HCT116 (cell line): Measurements from ENCODE around the gene IER3. TPM values are rescaled to one million over a fixed set of nuclear protein-coding genes. Genes with fewer than 3 reads are reported as not detected.

Source experiments
- ATAC-seq: fragments of 200-7000 bp; cut with Tn5 transposase; 2 replicates; pipeline ENCODE4 v1.9.1; 2020; ENCODE audit warnings: mild to moderate bottlenecking, moderate library complexity
- BruUV-seq: library from RNA; stranded (reverse); fragments of 400-500 nt; replicated peaks from 2 replicates; lab custom pipeline; 2021; lab: Mats Ljungman, UMichigan
- CTCF ChIA-PET: fragments of 300-600 bp; sonication (Branson Sonifier 250); formaldehyde crosslinking; loops from one replicate; lab custom pipeline; 2021; ENCODE audit warnings: antibody characterized with exemption; lab: Charles Lee
- POLR2A ChIA-PET: fragments of 300-600, 350-600 bp; sonication (Branson Sonifier 250); formaldehyde crosslinking; loops from one replicate; lab custom pipeline; 2021; ENCODE audit warnings: antibody characterized with exemption; lab: Charles Lee
- RAD21 ChIA-PET, 2 experiments: fragments of 300-600 bp; sonication (Branson Sonifier 250); formaldehyde crosslinking; loops; one replicate each; lab custom pipeline; 2023; ENCODE audit warnings: low total read pairs in 2 of 2; ENCODE audit not compliant: uncharacterized antibody in 2 of 2, unreplicated experiment in 2 of 2, low non-redundant PET in 1 of 2; lab: Charles Lee
- DNase-seq: peaks from one replicate; pipeline ENCODE4 v3.0.0-alpha.2; 2010; ENCODE audit warnings: low read depth, low spot score
- H2AFZ ChIP-seq: fragments of 200-600 bp; shearing (Covaris generic), sonication (generic); 2 replicates; pipeline ENCODE4 v1.6.1; 2017; ENCODE audit warnings: low read depth, mixed run types, mixed read lengths, antibody characterized with exemption, low read length; ENCODE audit not compliant: poor library complexity, severe bottlenecking
- H3K27ac ChIP-seq: 2 replicates; pipeline ENCODE4 v1.5.1; 2012; ENCODE audit warnings: low read depth, low read length
- H3K27me3 ChIP-seq: fragments of 200-600 bp; sonication (generic); 2 replicates; pipeline ENCODE4 v1.6.1; 2016; ENCODE audit warnings: mixed run types, low read length, mixed read lengths; ENCODE audit not compliant: insufficient read depth
- H3K36me3 ChIP-seq, 2 experiments: fragments of 200-500 bp in 1 of 2; fragments of 200-600 bp in 1 of 2; sonication (Bioruptor generic) in 1 of 2; sonication (generic) in 1 of 2; 2 replicates each; pipeline versions ENCODE4 v1.5.1 to v1.6.1; 2014 to 2016; ENCODE audit warnings: low read length in 2 of 2, inconsistent platforms in 1 of 2, mixed read lengths in 1 of 2, mixed run types in 1 of 2; ENCODE audit not compliant: insufficient read depth in 2 of 2, control insufficient read depth in 1 of 2
- H3K4me1 ChIP-seq, 2 experiments: fragments of 200-600 bp in 1 of 2; sonication (generic) in 1 of 2; 2 replicates each; pipeline versions ENCODE4 v1.5.1 to v1.6.1; 2012 to 2017; ENCODE audit warnings: low read length in 2 of 2, inconsistent platforms in 1 of 2, mild to moderate bottlenecking in 1 of 2, mixed read lengths in 1 of 2, mixed run types in 1 of 2, moderate library complexity in 1 of 2; ENCODE audit not compliant: insufficient read depth in 2 of 2, control insufficient read depth in 1 of 2
- H3K4me2 ChIP-seq: fragments of 200-600 bp; sonication (generic); 2 replicates; pipeline ENCODE4 v1.6.1; 2017; ENCODE audit warnings: mixed run types, low read length, mixed read lengths
- H3K4me3 ChIP-seq, 2 experiments: fragments of 200-600 bp in 1 of 2; sonication (generic) in 1 of 2; replicated peaks in 1 of 2; 2 replicates each; pipeline ENCODE4 v1.5.1; 2011 to 2016; ENCODE audit warnings: low read length in 2 of 2, control low read depth in 1 of 2, low read depth in 1 of 2, mild to moderate bottlenecking in 1 of 2, mixed read lengths in 1 of 2, mixed run types in 1 of 2
- H3K79me2 ChIP-seq: fragments of 200-600 bp; sonication (generic); 2 replicates; pipeline ENCODE4 v1.6.1; 2017; ENCODE audit warnings: mild to moderate bottlenecking, mixed run types, low read length, moderate library complexity, mixed read lengths; ENCODE audit not compliant: insufficient read depth
- H3K9ac ChIP-seq: fragments of 200-600 bp; sonication (generic); 2 replicates; pipeline ENCODE4 v1.6.1; 2016; ENCODE audit warnings: low read length, mixed read lengths
- H3K9me2 ChIP-seq: fragments of 200-600 bp; sonication (generic), shearing (Covaris generic); 2 replicates; pipeline ENCODE4 v1.6.1; 2017; ENCODE audit warnings: mixed run types, mild to moderate bottlenecking, moderate library complexity; ENCODE audit not compliant: insufficient read depth
- H3K9me3 ChIP-seq, 2 experiments: fragments of 200-500 bp in 1 of 2; fragments of 200-600 bp in 1 of 2; sonication (Bioruptor generic) in 1 of 2; sonication (generic) in 1 of 2; 2 replicates each; pipeline ENCODE4 v1.6.1; 2014 to 2017; ENCODE audit warnings: low read length in 2 of 2, mixed read lengths in 2 of 2, inconsistent platforms in 1 of 2, low read depth in 1 of 2, mild to moderate bottlenecking in 1 of 2, mixed run types in 1 of 2, moderate library complexity in 1 of 2; ENCODE audit not compliant: control insufficient read depth in 1 of 2, insufficient read depth in 1 of 2
- H4K20me1 ChIP-seq: fragments of 200-600 bp; sonication (generic), shearing (Covaris generic); 2 replicates; pipeline ENCODE4 v1.6.1; 2017; ENCODE audit warnings: mixed run types, mild to moderate bottlenecking, moderate library complexity; ENCODE audit not compliant: insufficient read depth
- CBX3 ChIP-seq: IDR thresholded peaks from 2 replicates; pipeline ENCODE4 v1.6.1; 2012; ENCODE audit warnings: low read depth
- CEBPB ChIP-seq: IDR thresholded peaks from 2 replicates; pipeline ENCODE4 v1.6.1; 2012; ENCODE audit warnings: low read depth
- EGR1 ChIP-seq: IDR thresholded peaks from 2 replicates; pipeline ENCODE4 v1.6.1; 2012; ENCODE audit warnings: low read depth
- EZH2 ChIP-seq: fragments of 200-600 bp; sonication (generic); IDR thresholded peaks from 2 replicates; pipeline ENCODE4 v1.6.1; 2017; ENCODE audit warnings: antibody characterized with exemption, mixed run types
- EZH2phosphoT487 ChIP-seq: fragments of 200-600 bp; IDR thresholded peaks from 2 replicates; pipeline ENCODE4 v1.6.1; 2018; ENCODE audit warnings: antibody characterized with exemption, borderline replicate concordance
- JUND ChIP-seq: IDR thresholded peaks from 2 replicates; pipeline ENCODE4 v1.6.1; 2012
- POLR2A ChIP-seq: IDR thresholded peaks from 2 replicates; pipeline ENCODE4 v1.7.0; 2011; ENCODE audit warnings: borderline replicate concordance; ENCODE audit not compliant: insufficient read depth, insufficient read length; ENCODE audit errors: extremely low read depth
- REST ChIP-seq: IDR thresholded peaks from 2 replicates; pipeline ENCODE4 v1.6.1; 2012; ENCODE audit warnings: low read depth
- SIN3A ChIP-seq: IDR thresholded peaks from 2 replicates; pipeline ENCODE4 v1.6.1; 2012; ENCODE audit warnings: low read depth
- SP1 ChIP-seq: IDR thresholded peaks from 2 replicates; pipeline ENCODE4 v1.6.1; 2012; ENCODE audit warnings: low read depth
- TCF7L2 ChIP-seq: IDR thresholded peaks from 2 replicates; pipeline ENCODE4 v1.7.0; 2011; ENCODE audit warnings: borderline replicate concordance, inconsistent platforms; ENCODE audit not compliant: insufficient read depth, insufficient read length; ENCODE audit errors: extremely low read depth
- YY1 ChIP-seq: IDR thresholded peaks from 2 replicates; pipeline ENCODE4 v1.6.1; 2011; ENCODE audit warnings: low read length, low read depth, moderate library complexity, mild to moderate bottlenecking; ENCODE audit not compliant: insufficient replicate concordance; ENCODE audit errors: extremely low read depth
- ZFX ChIP-seq: fragments of 450-650 bp; IDR thresholded peaks from 2 replicates; pipeline ENCODE4 v1.6.1; 2017
- intact Hi-C: fragments of 100-400 bp; cut with micrococcal nuclease; formaldehyde crosslinking; loops from 2 replicates; pipeline ENCODE4 v1.10.0; 2022
- total RNA-seq: library from RNA; stranded (reverse); gene quantifications from one replicate; pipeline ENCODE4 v1.2.1, GENCODE V29; 2021; ENCODE audit not compliant: unreplicated experiment
- TF ChIP-seq, protein P1 (sequence below), 3 experiments: fragments of 200-600 bp in 1 of 3; sonication (generic) in 1 of 3; IDR thresholded peaks in 2 of 3; conservative IDR thresholded peaks in 1 of 3; 2 replicates each; pipeline ENCODE4 v1.5.1; 2012 to 2017; ENCODE audit warnings: low read depth in 2 of 3, low read length in 2 of 3, antibody characterized with exemption in 1 of 3, borderline replicate concordance in 1 of 3, control low read depth in 1 of 3, mild to moderate bottlenecking in 1 of 3, mixed read lengths in 1 of 3, mixed run types in 1 of 3, moderate library complexity in 1 of 3; ENCODE audit not compliant: insufficient read depth in 1 of 3
- TF ChIP-seq, protein P2 (sequence below): IDR thresholded peaks from 2 replicates; pipeline ENCODE4 v1.6.1; 2012
- TF ChIP-seq, protein P3 (sequence below): IDR thresholded peaks from 2 replicates; pipeline ENCODE4 v1.6.1; 2011; ENCODE audit warnings: mild to moderate bottlenecking, low read length, moderate library complexity; ENCODE audit not compliant: insufficient replicate concordance; ENCODE audit errors: extremely low read depth

IER3 gene
- total RNA-seq, 1 experiment from 2014 or later: 952 TPM

GRCh38 chr6:30767158-30767943, 23.0 kb upstream of the IER3 start:
- ATAC-seq: no peak

More at GRCh38 chr6:30767158-30767943, 23.0 kb upstream of the IER3 start:
- Histone ChIP-seq H4K20me1 (no peaks in the 10 kb centered on the region), H3K79me2 (no peaks in the 10 kb centered on the region), H3K27me3 (no peaks in the 10 kb centered on the region), H3K4me1 (peaks cover 69 to 76% of the 10 kb centered on the region in 2 experiments), H3K9ac (peak overlapping the region; percentile 77; the same call in 1 of the 2 replicates), H3K4me2 (peak overlapping the region; percentile 86; the same call in 1 of the 2 replicates), H3K9me3 (no peaks in the 10 kb centered on the region), H2AFZ (no peak overlapping the region), H3K4me3 (no peak overlapping the region), H3K9me2 (no peaks in the 10 kb centered on the region), H3K27ac (peak overlapping the region; percentile 76), H3K36me3 (no peaks in the 10 kb centered on the region)
- ChIA-PET RAD21 (no interaction called here), CTCF (interaction anchor here (1.3 kb wide), 1 partner anchor 15 kb away, joined by 3 read pairs; no protein-coding TSS in a partner anchor), POLR2A (interaction anchor here (0.6 to 12.4 kb wide), 11 partner anchors 8 to 200 kb away, joined by 3 to 195 read pairs (median 20); partner anchors contain the start of genes FLOT1 and IER3)
- TF ChIP-seq CBX3: no peak
- TF ChIP-seq SP1: no peak
- no peak for TF ChIP-seq REST
- no peak for TF ChIP-seq CEBPB
- TF ChIP-seq, protein P1, sequence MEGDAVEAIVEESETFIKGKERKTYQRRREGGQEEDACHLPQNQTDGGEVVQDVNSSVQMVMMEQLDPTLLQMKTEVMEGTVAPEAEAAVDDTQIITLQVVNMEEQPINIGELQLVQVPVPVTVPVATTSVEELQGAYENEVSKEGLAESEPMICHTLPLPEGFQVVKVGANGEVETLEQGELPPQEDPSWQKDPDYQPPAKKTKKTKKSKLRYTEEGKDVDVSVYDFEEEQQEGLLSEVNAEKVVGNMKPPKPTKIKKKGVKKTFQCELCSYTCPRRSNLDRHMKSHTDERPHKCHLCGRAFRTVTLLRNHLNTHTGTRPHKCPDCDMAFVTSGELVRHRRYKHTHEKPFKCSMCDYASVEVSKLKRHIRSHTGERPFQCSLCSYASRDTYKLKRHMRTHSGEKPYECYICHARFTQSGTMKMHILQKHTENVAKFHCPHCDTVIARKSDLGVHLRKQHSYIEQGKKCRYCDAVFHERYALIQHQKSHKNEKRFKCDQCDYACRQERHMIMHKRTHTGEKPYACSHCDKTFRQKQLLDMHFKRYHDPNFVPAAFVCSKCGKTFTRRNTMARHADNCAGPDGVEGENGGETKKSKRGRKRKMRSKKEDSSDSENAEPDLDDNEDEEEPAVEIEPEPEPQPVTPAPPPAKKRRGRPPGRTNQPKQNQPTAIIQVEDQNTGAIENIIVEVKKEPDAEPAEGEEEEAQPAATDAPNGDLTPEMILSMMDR (IDR thresholded peaks at IDR 0.05 in 2 of 3, conservative IDR thresholded peaks at IDR 0.05 in 1 of 3; ENCODE audit: borderline replicate concordance in 1 of 3, insufficient read depth in 1 of 3, low read depth in 2 of 3, low read length in 2 of 3): no peak
- TF ChIP-seq EZH2phosphoT487: no peak
- TF ChIP-seq, protein P2, sequence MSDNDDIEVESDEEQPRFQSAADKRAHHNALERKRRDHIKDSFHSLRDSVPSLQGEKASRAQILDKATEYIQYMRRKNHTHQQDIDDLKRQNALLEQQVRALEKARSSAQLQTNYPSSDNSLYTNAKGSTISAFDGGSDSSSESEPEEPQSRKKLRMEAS: no peak
- no peak for TF ChIP-seq YY1
- TF ChIP-seq SIN3A: no peak
- TF ChIP-seq, protein P3, sequence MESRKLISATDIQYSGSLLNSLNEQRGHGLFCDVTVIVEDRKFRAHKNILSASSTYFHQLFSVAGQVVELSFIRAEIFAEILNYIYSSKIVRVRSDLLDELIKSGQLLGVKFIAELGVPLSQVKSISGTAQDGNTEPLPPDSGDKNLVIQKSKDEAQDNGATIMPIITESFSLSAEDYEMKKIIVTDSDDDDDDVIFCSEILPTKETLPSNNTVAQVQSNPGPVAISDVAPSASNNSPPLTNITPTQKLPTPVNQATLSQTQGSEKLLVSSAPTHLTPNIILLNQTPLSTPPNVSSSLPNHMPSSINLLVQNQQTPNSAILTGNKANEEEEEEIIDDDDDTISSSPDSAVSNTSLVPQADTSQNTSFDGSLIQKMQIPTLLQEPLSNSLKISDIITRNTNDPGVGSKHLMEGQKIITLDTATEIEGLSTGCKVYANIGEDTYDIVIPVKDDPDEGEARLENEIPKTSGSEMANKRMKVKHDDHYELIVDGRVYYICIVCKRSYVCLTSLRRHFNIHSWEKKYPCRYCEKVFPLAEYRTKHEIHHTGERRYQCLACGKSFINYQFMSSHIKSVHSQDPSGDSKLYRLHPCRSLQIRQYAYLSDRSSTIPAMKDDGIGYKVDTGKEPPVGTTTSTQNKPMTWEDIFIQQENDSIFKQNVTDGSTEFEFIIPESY: no peak
- no peak for TF ChIP-seq EZH2
- TF ChIP-seq JUND: no peak
- TF ChIP-seq POLR2A: no peak
- TF ChIP-seq TCF7L2: no peak
- no peak for TF ChIP-seq ZFX
- TF ChIP-seq EGR1: no peak
- intact Hi-C loops: no loop called here
- DNase-seq: no peak
- no TSS peak for BruUV-seq
